ENCODE data around the gene SCN9A.

Gene SCN9A

DNA sequence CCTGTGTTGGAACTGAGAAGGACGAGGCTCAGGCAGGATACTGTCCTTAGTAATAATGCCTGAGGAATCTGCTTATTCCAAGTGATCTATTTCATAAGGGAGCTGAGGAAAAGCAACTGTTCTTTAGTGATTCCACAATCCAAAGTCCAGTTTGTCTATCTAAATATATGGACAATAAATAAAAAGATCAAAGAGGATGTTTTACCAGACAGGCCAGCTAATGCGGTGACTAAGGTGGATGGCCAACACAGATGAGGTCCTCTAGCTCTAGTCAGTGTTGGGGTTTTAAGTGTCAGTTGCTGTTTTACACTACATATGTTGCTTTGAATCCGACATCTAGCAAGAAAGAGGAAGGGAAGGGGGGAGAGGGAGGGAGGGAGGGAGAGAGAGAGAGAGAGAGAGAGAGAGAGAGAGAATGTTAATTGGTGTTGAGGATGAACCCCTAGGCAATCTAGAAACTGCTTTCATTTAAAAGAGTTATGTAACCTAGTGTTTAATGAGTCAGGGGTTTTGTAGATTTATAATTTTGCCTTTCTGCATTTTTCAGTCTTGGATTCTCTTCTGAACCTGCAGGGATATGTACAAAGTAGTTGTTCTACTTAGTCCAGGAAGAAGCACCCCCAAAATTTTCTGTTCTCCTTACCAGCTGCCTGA is 220.9 kb downstream of the SCN9A start:
- TF ChIP-seq TAF1 (IDR thresholded peaks at IDR 0.05; ENCODE audit: borderline replicate concordance, insufficient read depth, low read length): no peak
- TF ChIP-seq, protein P1, sequence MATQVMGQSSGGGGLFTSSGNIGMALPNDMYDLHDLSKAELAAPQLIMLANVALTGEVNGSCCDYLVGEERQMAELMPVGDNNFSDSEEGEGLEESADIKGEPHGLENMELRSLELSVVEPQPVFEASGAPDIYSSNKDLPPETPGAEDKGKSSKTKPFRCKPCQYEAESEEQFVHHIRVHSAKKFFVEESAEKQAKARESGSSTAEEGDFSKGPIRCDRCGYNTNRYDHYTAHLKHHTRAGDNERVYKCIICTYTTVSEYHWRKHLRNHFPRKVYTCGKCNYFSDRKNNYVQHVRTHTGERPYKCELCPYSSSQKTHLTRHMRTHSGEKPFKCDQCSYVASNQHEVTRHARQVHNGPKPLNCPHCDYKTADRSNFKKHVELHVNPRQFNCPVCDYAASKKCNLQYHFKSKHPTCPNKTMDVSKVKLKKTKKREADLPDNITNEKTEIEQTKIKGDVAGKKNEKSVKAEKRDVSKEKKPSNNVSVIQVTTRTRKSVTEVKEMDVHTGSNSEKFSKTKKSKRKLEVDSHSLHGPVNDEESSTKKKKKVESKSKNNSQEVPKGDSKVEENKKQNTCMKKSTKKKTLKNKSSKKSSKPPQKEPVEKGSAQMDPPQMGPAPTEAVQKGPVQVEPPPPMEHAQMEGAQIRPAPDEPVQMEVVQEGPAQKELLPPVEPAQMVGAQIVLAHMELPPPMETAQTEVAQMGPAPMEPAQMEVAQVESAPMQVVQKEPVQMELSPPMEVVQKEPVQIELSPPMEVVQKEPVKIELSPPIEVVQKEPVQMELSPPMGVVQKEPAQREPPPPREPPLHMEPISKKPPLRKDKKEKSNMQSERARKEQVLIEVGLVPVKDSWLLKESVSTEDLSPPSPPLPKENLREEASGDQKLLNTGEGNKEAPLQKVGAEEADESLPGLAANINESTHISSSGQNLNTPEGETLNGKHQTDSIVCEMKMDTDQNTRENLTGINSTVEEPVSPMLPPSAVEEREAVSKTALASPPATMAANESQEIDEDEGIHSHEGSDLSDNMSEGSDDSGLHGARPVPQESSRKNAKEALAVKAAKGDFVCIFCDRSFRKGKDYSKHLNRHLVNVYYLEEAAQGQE (IDR thresholded peaks at IDR 0.05; ENCODE audit: insufficient read depth in 1 of 2, low read depth in 2 of 2, low read length in 2 of 2): no peak
- no peak for TF ChIP-seq FOXP2 (optimal IDR thresholded peaks at IDR 0.05; ENCODE audit: borderline replicate concordance, extremely low read depth, extremely low read length, insufficient read depth)
- TF ChIP-seq POLR2AphosphoS5 (IDR thresholded peaks at IDR 0.05; ENCODE audit: low read depth, low read length): no peak
- TF ChIP-seq SIN3A (IDR thresholded peaks at IDR 0.05; ENCODE audit: borderline replicate concordance, insufficient read depth, low read length): no peak

DNA sequence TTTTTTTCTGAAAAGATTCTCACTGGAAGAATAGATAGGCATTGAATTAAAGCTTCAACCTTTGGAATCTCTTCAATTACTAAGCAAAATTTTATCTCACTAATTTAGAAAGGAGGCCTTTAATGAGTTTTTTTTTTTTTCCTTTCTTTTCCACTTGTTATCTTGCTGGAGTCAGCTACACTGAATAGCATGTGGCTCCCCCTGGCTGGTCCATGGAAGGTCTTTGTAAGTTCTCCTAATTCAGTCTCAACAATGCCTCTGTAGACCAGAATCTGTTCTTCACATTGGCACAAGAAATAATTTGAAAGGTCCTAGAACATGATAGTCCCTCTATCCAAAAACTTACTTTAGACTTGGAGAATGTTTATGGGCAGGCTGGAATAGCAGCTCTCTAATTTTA is 223.7 kb downstream of the SCN9A start:
- no peak for TF ChIP-seq POLR2AphosphoS5 (IDR thresholded peaks at IDR 0.05; ENCODE audit: low read depth, low read length)
- TF ChIP-seq SIN3A (IDR thresholded peaks at IDR 0.05; ENCODE audit: borderline replicate concordance, insufficient read depth, low read length): no peak
- TF ChIP-seq, protein P1 (IDR thresholded peaks at IDR 0.05; ENCODE audit: insufficient read depth in 1 of 2, low read depth in 2 of 2, low read length in 2 of 2): no peak

DNA sequence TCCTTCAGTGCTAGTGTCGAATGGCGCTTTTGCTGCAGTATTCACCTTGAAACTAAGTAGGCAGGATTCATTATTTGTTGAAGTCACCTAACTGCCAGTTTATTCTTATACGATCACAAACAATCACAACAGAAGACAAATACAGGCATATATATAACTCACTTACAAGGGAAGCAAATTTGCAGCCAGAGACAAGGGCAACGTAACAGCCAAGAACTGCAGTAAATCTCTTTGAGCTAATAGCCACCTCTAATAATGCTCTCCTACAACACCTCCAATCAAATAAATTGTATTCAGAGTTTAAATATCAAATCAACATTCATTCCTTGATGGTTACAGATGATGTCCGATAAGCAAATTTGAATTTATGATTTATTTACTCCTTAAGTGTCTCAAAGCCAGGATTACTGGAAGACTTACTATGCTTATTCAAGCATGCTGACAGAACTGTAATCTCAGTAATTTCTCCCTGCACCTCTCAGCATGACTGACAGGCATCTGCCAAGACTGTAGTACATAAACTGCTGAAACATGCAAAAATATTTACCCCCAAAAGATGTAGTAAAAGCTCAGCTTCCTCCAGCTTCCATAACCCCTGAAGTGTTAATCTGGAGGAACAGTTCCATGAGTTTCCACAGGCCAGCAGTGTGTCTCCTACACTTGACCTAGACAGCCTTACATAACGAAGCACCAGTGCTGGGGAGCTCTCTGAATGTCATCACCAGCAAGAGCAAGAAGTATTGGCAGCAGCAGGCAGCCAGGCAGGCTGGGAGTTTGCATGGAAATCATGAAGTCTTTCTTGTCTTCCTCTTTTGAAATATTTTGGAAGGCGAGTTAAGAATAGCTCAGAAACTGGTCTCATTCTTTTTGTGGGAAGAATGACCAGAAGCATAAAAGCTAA is 227.0 kb downstream of the SCN9A start:
- TF ChIP-seq SIN3A (IDR thresholded peaks at IDR 0.05; ENCODE audit: borderline replicate concordance, insufficient read depth, low read length): no peak
- no peak for TF ChIP-seq FOXP2 (optimal IDR thresholded peaks at IDR 0.05; ENCODE audit: borderline replicate concordance, extremely low read depth, extremely low read length, insufficient read depth)
- no peak for TF ChIP-seq TAF1 (IDR thresholded peaks at IDR 0.05; ENCODE audit: borderline replicate concordance, insufficient read depth, low read length)
- TF ChIP-seq, protein P1 (IDR thresholded peaks at IDR 0.05; ENCODE audit: insufficient read depth in 1 of 2, low read depth in 2 of 2, low read length in 2 of 2): no peak
- TF ChIP-seq POLR2AphosphoS5 (IDR thresholded peaks at IDR 0.05; ENCODE audit: low read depth, low read length): no peak

DNA sequence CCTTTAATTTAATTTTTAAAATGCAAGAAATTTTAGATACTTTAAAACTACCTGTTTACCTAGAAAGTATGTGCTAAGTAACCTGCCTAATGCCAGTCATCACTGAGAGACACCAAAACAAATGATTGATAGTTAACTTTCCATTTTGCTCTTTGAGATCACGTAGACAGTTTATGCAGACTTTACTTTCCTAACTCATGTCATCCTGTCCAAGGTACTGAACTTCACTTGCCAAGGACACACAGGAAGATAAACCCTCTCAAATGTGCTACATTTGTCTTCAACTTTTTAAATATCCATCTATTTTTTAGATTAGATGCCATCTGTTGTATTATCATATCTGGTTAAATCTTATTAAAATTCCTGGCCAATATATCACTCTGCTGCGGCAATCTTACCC is 227.9 kb downstream of the SCN9A start:
- TF ChIP-seq FOXP2 (optimal IDR thresholded peaks at IDR 0.05; ENCODE audit: borderline replicate concordance, extremely low read depth, extremely low read length, insufficient read depth) (no peak), SIN3A (IDR thresholded peaks at IDR 0.05; ENCODE audit: borderline replicate concordance, insufficient read depth, low read length) (no peak), TAF1 (IDR thresholded peaks at IDR 0.05; ENCODE audit: borderline replicate concordance, insufficient read depth, low read length) (no peak)
- TF ChIP-seq, protein P1 (IDR thresholded peaks at IDR 0.05; ENCODE audit: insufficient read depth in 1 of 2, low read depth in 2 of 2, low read length in 2 of 2): peak; percentile 19 to 79; a peak in 2 of 4 replicates
